ENCODE data around the gene PDE4B.

- no peak for TF ChIP-seq CTCF (IDR thresholded peaks at IDR 0.05)
- TF ChIP-seq EP300 (IDR thresholded peaks at IDR 0.05) = no peak
- no peak for TF ChIP-seq POLR2A (IDR thresholded peaks at IDR 0.05)
Measured at GRCh38 chr1:66266350-66266749, 473.7 kb downstream of the PDE4B start.
